ENCODE measurements around the gene DHFR. TPM values are rescaled to one million over a fixed set of nuclear protein-coding genes. Genes with fewer than 3 reads are reported as not detected.
"Not testable (repeated sequence)": the region's sequence is repeated elsewhere in the genome, so short reads cannot be mapped to it uniquely, and the experiment has no call there.

The DHFR gene
- total and polyA plus RNA-seq, 2 donors (not counting 1 experiment from before 2014, with no cell fraction given), result 8.5 to 12.6 TPM

- CTCF ChIA-PET, result no interaction called here
- TF ChIP-seq CTCF (IDR thresholded peaks at IDR 0.05) (no peak), EZH2 (IDR thresholded peaks at IDR 0.05; ENCODE audit: borderline replicate concordance, insufficient read depth, low read depth, low read length, poor library complexity, severe bottlenecking) (no peak)
- Histone ChIP-seq H3K27ac (ENCODE audit: low read length in 2 of 2) (no peak overlapping the region), H3K79me2 (ENCODE audit: control insufficient read depth, insufficient read depth, low read length) (no peaks in the 10 kb centered on the region), H3K36me3 (replicated peaks in 1 of 2; ENCODE audit: control extremely low read depth in 1 of 2, control insufficient read depth in 1 of 2, extremely low read depth in 1 of 2, insufficient read depth in 2 of 2, low read length in 1 of 2) (no peaks in the 10 kb centered on the region), H3K4me3 (ENCODE audit: control extremely low read depth in 1 of 5, extremely low read depth in 1 of 5, insufficient read depth in 1 of 5, low read depth in 2 of 5, low read length in 4 of 5) (no peak overlapping the region), H3K4me2 (replicated peaks; ENCODE audit: low read depth, low read length, poor library complexity, severe bottlenecking) (no peak overlapping the region), H3K4me1 (ENCODE audit: control insufficient read depth in 2 of 2, insufficient read depth in 2 of 2, low read length in 2 of 2) (no peaks in the 10 kb centered on the region), H3K9ac (ENCODE audit: low read length) (no peak overlapping the region), H3K27me3 (replicated peaks in 1 of 4; ENCODE audit: control extremely low read depth in 1 of 4, control insufficient read depth in 3 of 4, insufficient read depth in 4 of 4, low read length in 3 of 4) (peaks cover 0 to 3% (median 0%) of the 10 kb centered on the region in 4 experiments), H2AFZ (ENCODE audit: insufficient read depth, low read depth, low read length, poor library complexity, severe bottlenecking) (no peak overlapping the region), H3K9me3 (ENCODE audit: control extremely low read depth in 1 of 3, control insufficient read depth in 2 of 3, insufficient read depth in 1 of 3, low read length in 2 of 3) (no peaks in the 10 kb centered on the region), H4K20me1 (ENCODE audit: control insufficient read depth, insufficient read depth, low read length, poor library complexity, severe bottlenecking) (no peaks in the 10 kb centered on the region)
- Mint-ChIP-seq H3K27ac (no peak overlapping the region), H3K4me1 (no peaks in the 10 kb centered on the region), H3K4me3 (no peak overlapping the region), H3K9me3 (ENCODE audit: insufficient read depth) (peaks cover 1% of the 10 kb centered on the region), H3K27me3 (peaks cover 7% of the 10 kb centered on the region)
- intact Hi-C loops (cut with micrococcal nuclease), result no loop called here
- 94% methylated on average over 5 of the region's 6 CpGs for WGBS (ENCODE audit: insufficient coverage)
- POLR2A ChIA-PET, result no interaction called here
- DNase-seq (no peak), ATAC-seq (ENCODE audit: low read depth) (no peak)
These were observed 70.0 kb downstream of the DHFR start for GRCh38 chr5:80584770-80585169.

GRCh38 chr5:80580291-80580690 lies 74.5 kb downstream of the DHFR start:
- H3K4me3 Mint-ChIP-seq; CTCF ChIA-PET; H3K9me3 ChIP-seq (ENCODE audit: control extremely low read depth in 1 of 3, control insufficient read depth in 2 of 3, insufficient read depth in 1 of 3, low read length in 2 of 3); H3K9ac ChIP-seq (ENCODE audit: low read length); DNase-seq; H3K4me3 ChIP-seq (ENCODE audit: control extremely low read depth in 1 of 5, extremely low read depth in 1 of 5, insufficient read depth in 1 of 5, low read depth in 2 of 5, low read length in 4 of 5); H3K36me3 ChIP-seq (replicated peaks in 1 of 2; ENCODE audit: control extremely low read depth in 1 of 2, control insufficient read depth in 1 of 2, extremely low read depth in 1 of 2, insufficient read depth in 2 of 2, low read length in 1 of 2); intact Hi-C loops (cut with micrococcal nuclease); H3K4me1 Mint-ChIP-seq; H3K27me3 ChIP-seq (replicated peaks in 1 of 4; ENCODE audit: control extremely low read depth in 1 of 4, control insufficient read depth in 3 of 4, insufficient read depth in 4 of 4, low read length in 3 of 4); H3K79me2 ChIP-seq (ENCODE audit: control insufficient read depth, insufficient read depth, low read length); H3K4me2 ChIP-seq (replicated peaks; ENCODE audit: low read depth, low read length, poor library complexity, severe bottlenecking); H3K27ac ChIP-seq (ENCODE audit: low read length in 2 of 2); H3K4me1 ChIP-seq (ENCODE audit: control insufficient read depth in 2 of 2, insufficient read depth in 2 of 2, low read length in 2 of 2); ATAC-seq (ENCODE audit: low read depth); H3K27ac Mint-ChIP-seq; POLR2A ChIA-PET; H2AFZ ChIP-seq (ENCODE audit: insufficient read depth, low read depth, low read length, poor library complexity, severe bottlenecking); H3K9me3 Mint-ChIP-seq (ENCODE audit: insufficient read depth); H4K20me1 ChIP-seq (ENCODE audit: control insufficient read depth, insufficient read depth, low read length, poor library complexity, severe bottlenecking): not testable (repeated sequence)
- no CpG with 5 or more reads among the region's 3 CpGs for WGBS (ENCODE audit: insufficient coverage)
- H3K27me3 Mint-ChIP-seq, result peaks cover 13% of the 10 kb centered on the region

All from B cell (primary cell).